GM15510 (cell line): ENCODE data around the gene GDA.

Experiments
- POLR2A ChIP-seq: IDR thresholded peaks from 3 replicates; pipeline ENCODE4 v1.6.1; 2011; ENCODE audit warnings: borderline replicate concordance; ENCODE audit not compliant: insufficient read length; ENCODE audit errors: extremely low read depth

Gene GDA

DNA sequence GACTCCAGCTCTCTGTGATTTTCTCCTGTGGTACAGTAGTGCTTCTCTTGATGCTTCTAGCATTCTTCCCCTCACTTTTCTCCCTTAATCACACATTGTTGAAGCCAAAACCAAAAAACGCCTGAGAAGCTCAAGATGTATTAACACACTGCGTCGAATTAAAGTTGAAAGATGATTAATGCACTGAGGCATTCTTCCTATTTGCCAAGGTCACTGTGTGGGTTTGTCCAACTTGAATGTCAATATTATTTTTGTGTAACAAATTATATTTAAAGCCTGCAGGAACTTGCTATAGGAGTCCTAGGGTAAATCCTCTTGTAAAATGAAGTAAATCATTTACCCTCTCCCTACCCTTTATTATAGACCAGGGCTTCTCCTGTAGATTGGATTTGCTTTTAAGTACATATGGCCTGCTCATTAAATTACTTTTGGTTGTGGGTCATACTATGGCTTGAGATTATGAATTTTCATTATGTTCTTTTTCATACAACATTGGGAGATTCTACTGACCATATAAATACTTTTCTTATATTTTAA, 68.1 kb downstream of the GDA start:
- no peak for TF ChIP-seq POLR2A

DNA sequence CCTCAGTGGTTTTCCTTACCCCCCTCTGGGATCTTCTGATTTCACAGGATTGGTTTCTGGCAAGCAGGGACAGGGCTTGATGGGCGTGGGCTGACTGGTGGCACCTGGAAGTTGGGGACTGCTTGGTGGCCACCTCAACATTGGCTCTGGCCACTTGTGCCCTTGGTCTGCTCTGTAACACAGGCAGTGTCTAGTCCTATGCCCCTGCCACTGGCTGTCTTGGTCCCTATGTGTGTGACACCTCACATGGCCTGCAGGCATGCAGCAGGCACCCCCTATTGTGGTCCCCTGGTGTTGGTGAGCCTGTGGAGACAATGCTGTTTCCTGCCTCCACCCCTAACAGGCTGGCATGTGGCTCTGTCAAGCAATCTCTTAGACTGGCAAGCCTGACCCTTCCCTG, 71.3 kb downstream of the GDA start:
- no peak for TF ChIP-seq POLR2A

DNA sequence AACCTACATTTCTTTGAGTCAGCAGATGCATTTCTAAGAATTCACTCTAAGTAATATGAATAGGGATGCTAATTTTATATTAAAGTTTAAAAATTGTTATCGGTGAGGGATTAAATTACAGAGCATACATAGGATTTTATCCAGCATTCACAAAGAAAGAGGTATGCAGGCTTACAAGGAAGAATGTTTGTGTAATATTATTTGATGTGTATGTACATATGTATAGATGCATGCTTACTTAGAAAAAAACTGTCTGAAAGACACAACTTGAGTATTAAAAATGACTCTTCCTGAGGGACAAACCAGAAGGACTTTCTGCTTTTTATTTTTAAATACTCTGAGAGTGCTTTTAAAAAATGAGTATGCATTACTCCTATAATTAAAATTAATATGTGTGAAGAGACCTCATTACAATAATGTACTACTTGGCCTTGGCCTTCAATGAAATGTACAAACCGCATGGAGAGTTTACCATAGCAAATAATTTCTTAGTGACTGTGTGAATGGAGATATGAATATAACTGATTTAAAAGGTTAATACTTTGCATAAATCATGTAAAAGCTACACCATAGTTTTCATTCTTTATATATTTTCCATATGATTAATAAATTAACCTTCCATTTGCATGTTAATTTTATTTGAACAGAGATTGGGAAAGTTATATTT, 77.0 kb downstream of the GDA start:
- no peak for TF ChIP-seq POLR2A

DNA sequence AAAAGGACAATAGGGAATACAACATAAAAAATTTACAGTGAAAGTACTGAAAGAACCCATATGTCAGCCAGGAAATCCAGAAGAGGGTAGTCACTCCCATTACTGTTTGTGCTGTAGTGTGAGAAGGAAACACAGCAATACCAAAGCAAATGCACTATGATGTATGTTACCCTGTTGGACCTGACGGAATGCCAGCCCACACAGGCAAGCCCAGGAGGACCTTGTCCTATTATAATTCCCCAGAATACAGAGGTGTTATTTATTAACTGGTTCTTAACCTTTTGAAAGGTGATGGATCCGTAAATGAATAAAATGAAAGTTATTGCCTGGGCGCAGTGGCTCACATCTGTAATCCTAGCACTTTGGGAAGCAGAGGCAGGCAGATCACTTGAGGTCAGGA, 79.0 kb downstream of the GDA start:
- no peak for TF ChIP-seq POLR2A

DNA sequence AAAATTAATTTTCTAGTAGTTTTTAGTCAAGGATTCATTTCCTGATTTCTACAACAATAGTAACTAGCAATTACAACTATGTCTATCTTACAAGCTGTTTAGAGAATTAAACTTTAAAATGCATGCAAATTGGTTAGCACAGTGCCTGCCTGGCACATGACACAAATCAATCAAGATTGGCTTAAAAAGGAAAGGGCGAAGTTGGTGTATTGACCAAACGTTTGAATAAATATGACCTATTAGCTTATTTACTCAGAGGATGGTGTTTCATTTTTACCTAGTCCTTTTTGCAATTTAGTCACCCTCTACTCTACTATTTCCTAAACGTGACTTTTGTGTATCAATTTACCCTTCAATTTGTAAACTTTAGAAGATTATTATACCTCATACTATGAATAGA, 83.5 kb downstream of the GDA start:
- TF ChIP-seq POLR2A: no peak

DNA sequence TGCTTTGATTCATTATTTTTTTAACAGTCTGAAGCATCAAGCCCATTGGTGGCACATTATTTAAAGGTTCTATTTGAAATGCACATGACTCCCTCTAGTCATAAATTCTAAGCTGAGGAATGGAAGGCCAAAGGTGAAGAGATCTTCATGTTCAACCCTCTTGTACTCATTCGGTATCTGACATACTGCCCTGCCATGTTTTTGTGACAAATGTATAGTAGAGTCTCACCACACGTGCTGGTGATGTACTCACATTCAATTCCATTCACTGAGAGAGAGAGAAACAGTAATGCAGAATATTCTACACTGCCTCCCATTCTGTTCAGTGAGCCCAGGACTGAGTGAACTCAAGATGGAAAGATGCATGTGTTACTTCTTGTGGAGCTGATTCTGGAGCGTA, 98.3 kb downstream of the GDA start:
- no peak for TF ChIP-seq POLR2A

DNA sequence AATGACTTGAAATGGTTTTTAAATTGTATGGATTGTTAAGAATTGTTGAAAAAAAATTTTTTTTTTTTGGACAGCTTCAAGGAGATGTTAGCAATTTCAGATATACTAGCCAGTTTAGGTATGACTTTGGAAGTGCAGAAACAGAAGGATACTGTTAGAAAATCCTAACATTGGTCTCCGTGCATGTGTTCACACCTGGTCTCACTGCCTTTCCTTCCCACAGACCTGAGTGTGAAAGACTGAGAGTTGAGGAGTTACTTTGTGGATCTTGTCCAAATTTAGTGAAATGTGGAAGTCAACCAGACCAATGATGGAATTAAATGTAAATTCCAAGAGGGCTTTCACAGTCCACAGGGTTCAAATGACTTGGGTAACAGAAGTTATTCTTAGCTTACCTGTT, 102.3 kb downstream of the GDA start:
- TF ChIP-seq POLR2A: no peak

DNA sequence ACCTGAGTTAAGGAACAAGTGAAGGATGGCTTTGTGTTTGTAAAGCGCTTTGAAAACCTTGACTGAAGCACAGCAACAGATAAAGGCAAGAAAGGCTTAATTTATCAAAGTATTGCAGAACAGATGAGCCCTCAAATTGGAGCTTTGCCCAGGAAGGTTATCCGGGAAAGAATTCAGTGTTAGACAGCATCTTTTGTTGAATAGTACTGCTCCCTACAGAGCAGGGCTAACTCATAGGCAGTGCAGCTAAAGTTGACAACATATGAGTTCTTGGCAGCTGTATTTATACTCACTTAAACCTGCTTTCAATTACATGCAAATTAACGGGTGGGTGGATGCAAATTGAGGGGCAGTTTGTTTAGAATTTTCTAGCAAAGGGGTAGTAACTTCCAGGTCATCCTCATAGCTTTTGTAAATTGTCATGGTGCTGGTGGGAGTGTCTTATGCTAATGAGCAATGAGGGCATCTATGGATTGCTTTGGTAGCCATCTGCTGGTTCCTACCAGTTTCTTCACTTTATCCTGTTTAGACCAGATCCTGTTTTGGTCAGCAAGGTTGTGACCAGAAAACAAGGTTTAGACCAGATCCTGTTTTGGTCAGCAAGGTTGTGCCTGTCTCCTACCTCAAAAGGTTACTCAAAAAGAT, 105.8 kb downstream of the GDA start:
- no peak for TF ChIP-seq POLR2A

DNA sequence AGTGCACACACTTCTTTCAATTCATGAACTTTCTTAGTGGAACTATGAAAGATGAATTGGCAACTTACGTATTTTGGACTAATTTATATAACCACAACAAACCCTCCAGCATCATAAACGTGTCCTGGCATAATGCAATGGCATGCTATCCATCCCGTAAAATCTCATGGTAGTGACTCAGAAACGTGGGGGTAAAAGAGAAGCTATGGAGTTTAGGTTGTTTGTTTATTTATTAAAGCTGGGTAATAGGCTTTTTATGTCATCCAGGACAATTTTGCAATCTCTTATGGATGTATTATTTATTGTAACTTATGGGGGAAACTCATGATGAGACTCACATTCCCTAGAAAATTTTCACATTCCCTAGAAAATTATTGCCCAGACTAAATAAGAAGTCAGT, 106.3 kb downstream of the GDA start:
- no peak for TF ChIP-seq POLR2A

DNA sequence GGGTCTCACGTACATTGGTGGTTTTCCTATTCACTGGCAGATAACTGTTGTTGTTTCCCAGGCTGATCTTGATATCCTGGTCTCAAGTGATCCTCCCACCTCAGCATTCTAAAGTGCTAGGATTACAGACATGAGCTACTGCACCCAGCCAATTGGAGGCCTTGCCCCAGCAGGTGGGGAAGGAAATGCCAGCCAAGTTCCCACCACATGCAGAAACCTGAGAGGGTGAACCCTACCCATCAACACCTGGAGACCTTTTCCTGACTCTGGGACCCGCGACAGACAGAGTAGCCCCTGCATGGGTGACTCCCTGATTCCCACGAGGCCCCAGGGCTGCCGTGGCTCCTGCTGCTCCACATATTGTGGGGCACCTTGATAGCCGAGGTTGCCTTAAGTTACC, 107.7 kb downstream of the GDA start:
- no peak for TF ChIP-seq POLR2A

DNA sequence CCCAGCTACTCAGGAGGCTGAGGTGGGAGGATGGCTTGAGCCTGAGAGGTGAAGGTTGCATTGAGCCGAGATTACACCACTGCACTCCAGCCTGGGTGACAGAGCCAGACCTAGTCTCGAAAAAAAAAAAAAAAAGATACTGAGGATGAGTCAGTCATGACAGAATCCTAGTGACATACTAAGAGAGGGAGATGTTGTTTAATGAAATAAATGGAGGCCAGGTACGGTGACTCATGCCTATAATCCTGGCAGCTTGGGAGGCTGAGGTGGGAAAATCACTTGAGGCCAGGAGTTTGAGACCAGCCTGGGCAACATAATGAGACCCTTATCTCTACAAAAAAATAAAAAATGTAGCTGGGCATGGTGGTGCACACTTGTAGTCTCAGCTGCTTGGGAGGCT, 108.6 kb downstream of the GDA start:
- TF ChIP-seq POLR2A: no peak

DNA sequence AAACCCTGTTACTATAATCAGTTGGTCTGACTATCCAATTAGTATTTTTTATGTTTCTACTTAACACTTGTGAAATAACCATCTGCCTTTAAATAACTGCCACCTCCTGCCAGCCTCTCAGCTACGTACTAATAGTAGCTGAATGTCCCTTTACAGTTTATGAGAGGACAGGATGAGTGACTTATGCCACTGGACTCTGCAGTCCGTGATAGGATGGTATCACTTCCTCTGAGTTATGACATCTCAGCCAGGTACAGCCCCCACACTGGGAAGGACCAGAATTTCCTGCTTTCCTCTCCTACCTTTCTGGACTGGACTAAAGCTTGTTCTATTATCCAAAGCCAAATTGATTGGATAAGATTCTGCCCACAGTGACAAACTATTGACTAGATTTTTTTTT, 112.8 kb downstream of the GDA start:
- no peak for TF ChIP-seq POLR2A

DNA sequence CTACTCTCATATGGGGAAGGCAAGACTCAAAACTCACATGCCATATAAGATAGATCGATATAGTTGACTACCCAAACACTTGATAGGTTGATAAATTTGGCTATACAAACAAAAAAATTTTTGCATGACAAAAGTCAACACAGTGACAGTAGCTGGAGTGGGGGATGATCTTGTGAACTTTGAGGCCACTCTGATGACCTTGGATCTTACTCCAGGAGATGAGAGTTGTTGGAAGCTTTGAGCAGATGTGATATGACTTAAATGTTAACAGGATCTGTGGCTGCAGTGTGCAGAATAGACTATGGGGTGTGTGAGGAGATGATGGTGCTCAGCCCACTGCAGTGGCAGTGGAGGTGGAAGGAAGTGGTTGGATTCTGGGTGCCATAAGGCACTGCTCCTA, 114.3 kb downstream of the GDA start:
- TF ChIP-seq POLR2A: no peak

DNA sequence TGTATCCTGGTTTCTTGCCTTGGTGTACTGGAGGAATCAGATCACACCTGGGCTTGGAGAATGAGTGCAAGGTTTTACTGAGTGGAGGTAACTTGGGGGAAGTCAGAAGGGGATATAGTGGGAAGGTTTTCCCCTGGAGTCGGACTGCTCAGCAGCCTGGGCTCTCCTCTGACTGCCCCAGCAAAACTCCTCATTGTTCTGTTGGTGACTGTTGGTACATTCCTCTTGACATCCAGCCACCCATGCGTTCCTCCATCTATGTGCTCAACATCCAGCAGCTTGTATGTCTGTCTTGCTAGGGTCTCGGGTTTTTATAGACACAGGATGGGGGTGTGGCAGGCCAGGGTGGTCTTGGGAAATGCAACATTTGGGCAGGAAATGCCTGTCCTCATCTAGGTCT, 119.7 kb downstream of the GDA start:
- TF ChIP-seq POLR2A: no peak

DNA sequence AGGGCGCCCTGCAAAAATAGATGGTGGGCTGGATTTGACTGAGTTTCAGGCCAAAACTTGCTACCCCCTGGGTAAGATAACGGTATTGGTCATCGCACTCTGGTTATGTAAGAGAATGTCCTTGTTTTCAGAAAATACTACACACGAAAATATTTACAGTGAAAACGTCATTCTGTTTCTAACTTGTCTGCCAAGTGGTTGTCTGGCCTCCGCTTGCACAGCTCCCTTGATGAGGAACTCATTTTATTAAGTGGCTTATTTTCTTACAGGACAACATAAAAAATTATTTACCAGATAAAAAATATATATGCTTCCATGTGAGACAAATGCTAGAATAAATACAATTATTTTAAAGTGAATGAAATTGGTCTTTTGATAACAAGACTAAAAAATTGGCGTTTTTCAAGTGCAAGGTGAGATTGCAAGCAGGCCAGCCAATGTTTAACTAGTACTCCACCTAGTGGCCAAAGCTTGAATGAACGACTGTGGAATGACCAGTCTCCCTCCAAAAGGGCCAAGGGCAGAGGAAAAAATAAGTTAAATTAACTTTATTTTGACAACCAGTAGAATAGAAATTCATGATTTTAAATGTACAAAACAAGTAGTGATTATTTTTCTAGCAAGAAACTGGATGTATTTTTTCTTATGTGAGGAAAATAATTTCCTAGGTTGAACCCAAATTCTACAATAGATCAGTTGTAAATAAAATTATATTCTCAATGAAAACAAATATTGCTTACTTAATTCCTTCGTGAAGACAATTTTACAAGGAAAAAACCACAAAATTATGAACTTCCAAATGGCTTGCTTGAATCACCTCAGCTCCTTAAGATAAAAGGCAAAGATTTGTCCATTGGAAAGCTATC, 122.6 kb downstream of the GDA start:
- no peak for TF ChIP-seq POLR2A

DNA sequence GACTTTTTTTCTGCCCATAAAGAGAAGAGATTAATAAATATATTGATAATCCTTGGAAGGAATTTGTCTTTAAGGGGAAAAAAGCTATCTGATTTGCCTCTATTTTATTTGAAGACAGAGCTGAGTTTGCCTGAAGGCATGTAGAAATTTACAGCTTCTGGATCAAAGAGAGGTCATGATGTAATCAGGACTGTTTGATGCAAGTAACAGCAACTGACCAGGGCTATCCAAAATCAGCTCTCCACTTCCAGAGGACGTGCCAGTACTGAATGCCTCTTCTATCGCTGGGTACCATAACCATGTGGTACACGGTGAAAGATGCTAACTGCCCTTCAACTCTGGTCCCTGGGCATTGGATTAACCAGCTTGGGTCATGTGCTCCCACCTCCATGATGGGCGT, 125.2 kb downstream of the GDA start:
- TF ChIP-seq POLR2A: no peak

DNA sequence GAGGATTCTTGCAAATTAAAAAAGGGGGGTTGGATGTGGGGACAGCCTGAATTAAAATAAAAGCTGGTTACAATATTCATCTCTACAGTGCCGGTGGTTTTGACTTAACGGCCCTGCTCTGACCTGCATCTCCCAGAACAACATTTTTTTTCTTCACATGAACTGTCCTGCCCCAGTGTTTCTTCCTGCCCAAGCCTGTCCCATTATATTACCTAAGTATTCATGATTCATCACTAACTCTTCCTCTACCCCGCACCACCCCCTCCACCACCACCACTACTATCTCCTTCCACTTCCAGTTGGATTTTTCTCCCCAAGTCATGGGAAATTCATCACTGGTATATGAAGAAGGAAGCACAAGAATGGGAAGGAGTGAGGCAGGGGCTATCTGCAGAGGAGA, 125.7 kb downstream of the GDA start:
- TF ChIP-seq POLR2A: no peak

DNA sequence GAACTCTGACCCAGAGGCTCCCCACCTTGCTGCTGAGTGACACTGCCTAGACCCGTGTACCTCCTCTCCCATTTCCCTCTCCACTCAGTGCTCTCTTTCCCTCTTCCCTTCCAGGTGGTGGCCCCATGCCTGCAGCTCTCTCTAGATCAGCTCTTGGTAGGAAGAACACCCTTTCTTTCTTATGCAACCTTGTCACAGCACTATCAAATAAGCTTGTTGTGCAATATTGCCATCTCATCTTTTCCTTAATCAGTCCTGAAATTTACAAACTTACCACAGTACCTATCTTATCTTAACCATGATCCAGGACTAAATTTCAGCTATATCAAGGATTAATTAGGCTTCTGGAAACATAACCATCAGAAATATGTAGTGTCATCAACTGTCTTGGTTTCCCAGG, 127.2 kb downstream of the GDA start:
- no peak for TF ChIP-seq POLR2A
